GM06990 (cell line): Measurements from ENCODE around the gene CDH16.
A peak's percentile ranks its signal among the peaks of the same experiment; 100 is the strongest.

Experiments
- DNase-seq: peaks from one replicate; pipeline ENCODE4 v3.0.0-alpha.2; 2011; ENCODE audit not compliant: insufficient read length; ENCODE audit errors: extremely low read depth
- H3K27me3 ChIP-seq: replicated peaks from 2 replicates; pipeline ENCODE4 v1.6.0; 2011; ENCODE audit warnings: low read length; ENCODE audit not compliant: control insufficient read depth, insufficient read depth
- H3K36me3 ChIP-seq: 2 replicates; pipeline ENCODE4 v1.5.1; 2011; ENCODE audit warnings: low read length; ENCODE audit not compliant: control insufficient read depth, insufficient read depth
- H3K4me3 ChIP-seq: replicated peaks from 2 replicates; pipeline ENCODE4 v1.5.1; 2011; ENCODE audit warnings: low read depth, mild to moderate bottlenecking, control low read depth, low read length
- TF ChIP-seq, protein P1 (sequence below): IDR thresholded peaks from 2 replicates; pipeline ENCODE4 v1.5.1; 2011; ENCODE audit warnings: low read length, control low read depth, mild to moderate bottlenecking, inconsistent platforms; ENCODE audit not compliant: insufficient read depth, poor library complexity, severe bottlenecking

Gene CDH16

DNA sequence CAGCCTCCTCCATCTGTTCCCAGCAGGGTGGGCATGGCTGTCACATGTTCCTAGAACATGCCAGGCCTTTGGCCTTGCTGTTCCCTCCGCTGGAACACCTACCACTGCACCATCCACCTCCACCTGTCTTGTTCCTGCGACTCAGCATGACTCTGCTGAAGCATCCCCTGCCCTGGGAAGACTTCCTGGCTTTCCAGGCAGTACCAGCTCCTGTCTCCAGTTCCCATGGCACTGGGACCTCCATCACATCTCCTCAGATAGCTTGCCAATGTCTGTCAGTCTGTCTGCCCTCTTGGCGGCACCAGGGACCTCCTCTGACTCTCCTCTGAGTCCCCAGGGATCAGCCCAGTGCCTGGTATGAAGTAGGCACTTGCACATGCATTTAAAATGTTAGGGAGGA is 22.7 kb downstream of the CDH16 start:
- H3K27me3 ChIP-seq = no peaks in the 10 kb centered on the region
- TF ChIP-seq, protein P1, sequence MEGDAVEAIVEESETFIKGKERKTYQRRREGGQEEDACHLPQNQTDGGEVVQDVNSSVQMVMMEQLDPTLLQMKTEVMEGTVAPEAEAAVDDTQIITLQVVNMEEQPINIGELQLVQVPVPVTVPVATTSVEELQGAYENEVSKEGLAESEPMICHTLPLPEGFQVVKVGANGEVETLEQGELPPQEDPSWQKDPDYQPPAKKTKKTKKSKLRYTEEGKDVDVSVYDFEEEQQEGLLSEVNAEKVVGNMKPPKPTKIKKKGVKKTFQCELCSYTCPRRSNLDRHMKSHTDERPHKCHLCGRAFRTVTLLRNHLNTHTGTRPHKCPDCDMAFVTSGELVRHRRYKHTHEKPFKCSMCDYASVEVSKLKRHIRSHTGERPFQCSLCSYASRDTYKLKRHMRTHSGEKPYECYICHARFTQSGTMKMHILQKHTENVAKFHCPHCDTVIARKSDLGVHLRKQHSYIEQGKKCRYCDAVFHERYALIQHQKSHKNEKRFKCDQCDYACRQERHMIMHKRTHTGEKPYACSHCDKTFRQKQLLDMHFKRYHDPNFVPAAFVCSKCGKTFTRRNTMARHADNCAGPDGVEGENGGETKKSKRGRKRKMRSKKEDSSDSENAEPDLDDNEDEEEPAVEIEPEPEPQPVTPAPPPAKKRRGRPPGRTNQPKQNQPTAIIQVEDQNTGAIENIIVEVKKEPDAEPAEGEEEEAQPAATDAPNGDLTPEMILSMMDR = no peak
- DNase-seq = no peak
- no peak overlapping the region for H3K4me3 ChIP-seq
- H3K36me3 ChIP-seq = no peaks in the 10 kb centered on the region; the same call in none of the 2 replicates

- Histone ChIP-seq H3K4me3 (no peak overlapping the region), H3K27me3 (no peaks in the 10 kb centered on the region), H3K36me3 (no peaks in the 10 kb centered on the region; the same call in none of the 2 replicates)
- DNase-seq = no peak
- TF ChIP-seq, protein P1 = no peak
Observed at GRCh38 chr16:66895689-66895979, 23.1 kb downstream of the CDH16 start.

DNA sequence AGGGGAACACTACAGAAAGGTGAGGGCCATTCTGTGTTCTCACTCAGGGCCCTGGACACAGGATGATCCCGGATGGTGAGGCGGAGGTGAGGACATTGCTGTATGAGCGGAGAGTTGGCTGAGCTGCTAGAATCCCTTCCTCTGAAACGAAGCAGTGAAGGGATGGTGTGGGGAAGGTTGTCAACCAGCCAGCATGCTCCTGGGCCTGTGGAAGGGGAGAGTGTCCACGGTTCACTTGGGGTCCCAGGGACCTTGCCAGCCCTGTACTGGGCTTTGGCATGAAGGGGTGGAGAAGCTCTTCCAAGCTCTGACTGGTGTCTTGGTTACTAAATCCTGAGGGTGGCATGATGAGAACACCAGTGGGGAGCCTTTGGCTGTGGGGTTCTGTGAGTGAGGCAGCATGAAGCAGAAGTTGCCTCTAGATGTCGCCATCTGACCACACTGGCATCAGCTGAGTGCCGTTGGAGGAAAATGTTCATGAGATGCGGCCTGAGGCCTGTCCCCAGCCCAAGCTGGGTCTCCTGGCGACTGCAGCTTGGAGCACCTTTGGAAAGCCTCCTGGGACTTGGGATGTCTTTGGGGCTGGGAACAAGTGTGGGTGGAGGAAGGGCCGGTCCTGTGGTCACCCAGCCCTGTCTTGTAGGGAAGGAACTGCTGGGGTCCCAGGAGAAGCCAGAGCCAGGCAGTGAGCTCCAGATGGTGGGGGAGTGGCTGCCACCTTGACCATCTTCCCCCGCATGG is 23.6 kb downstream of the CDH16 start:
- no peak overlapping the region for H3K4me3 ChIP-seq
- no peaks in the 10 kb centered on the region for H3K27me3 ChIP-seq
- TF ChIP-seq, protein P1 = peak; percentile 92
- no peaks in the 10 kb centered on the region; the same call in none of the 2 replicates for H3K36me3 ChIP-seq
- DNase-seq = no peak

DNA sequence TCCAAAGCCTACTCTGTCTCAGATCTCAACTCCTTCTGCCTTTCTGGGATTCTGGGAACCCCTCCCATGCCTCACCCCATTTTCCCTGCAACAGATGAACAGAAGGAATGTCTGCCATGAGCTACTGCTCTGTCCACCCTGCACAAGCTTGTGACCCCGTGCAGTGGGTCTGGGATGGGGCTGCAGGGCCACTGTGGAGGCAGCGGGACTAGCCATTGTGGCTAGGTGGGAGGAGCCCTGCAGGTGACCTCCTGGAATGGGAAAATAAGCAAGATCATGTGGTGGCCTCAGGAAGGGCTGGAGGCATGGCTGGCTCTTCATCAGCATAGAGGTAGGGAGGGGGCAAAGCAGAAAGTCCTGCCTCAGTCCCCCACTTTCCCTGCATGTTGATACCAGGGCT is 24.6 kb downstream of the CDH16 start:
- Histone ChIP-seq H3K4me3 (no peak overlapping the region), H3K36me3 (no peaks in the 10 kb centered on the region; the same call in none of the 2 replicates), H3K27me3 (no peaks in the 10 kb centered on the region)
- no peak for DNase-seq
- TF ChIP-seq, protein P1 = no peak

DNA sequence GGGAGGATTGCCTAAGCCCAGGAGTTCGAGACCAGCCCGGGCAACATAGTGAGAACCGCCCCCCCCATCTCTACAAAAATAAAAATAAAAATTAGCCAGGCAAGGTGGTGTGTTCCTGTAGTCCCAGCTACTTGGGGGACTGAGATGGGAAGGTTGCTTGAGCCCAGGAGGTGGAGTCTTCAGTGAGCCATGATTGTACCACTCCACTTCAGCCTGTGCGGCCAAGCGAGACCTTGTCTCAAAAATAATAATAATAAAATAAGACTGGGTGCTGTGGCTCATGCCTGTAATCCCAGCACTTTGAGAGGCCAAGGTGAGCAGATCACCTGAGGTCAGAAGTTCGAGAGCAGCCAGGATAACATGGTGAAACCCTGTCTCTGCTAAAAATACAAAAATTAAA is 26.9 kb downstream of the CDH16 start:
- TF ChIP-seq, protein P1 = no peak
- no peak for DNase-seq
- no peak overlapping the region for H3K4me3 ChIP-seq
- H3K27me3 ChIP-seq = no peaks in the 10 kb centered on the region
- H3K36me3 ChIP-seq = no peaks in the 10 kb centered on the region; the same call in none of the 2 replicates
